Measurements from ENCODE around the gene CCND3. TPM values are rescaled to one million over a fixed set of nuclear protein-coding genes. Genes with fewer than 3 reads are reported as not detected.
A peak's percentile ranks its signal among the peaks of the same experiment; 100 is the strongest.

Gene CCND3
- 100 to 1,000 TPM; 297 to 332 TPM for total RNA-seq

DNA sequence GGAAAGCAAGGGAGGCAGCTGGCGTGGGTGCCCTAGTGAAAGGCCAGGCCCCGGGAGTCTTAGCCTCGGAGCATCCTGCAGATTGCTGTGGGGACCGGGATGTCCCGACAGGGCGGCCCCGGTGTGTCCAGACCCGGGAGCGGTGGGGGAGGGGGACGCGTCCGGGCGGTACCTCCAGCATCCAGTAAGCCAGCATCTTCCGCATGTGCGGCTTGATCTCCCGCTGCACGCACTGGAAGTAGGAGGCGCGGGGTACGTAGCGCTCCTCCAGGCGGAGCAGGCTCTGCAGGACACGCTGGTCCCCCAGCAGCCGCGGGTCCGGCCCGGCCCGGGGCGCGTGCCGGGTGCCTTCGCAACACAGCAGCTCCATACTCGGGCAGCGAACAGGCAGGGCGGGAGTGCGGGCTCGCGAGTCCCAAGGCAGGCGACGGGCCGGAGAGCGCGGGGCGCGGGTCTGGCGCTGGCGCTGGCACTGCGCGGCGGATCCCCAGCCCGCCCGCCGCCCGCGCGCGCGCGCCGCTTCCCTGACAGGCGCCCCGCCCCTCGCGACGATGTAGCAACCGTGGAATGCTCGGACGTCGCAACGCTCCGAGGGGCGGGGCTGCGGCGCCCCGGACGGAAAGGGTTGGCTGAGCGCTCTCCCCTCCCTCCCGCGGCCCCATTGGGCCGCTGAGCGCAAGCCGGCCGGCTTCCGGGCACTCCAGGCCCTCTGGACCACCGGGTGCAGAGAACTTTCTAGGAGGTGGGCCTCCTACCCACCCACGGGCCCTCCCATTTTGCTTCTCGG is at the start of gene CCND3:
TSS of gene CCND3 (minus strand) at position 529 of the 787 bp plus-strand sequence. CDS start at position 370, 159 bp downstream.
- peaks cover 25% of the 10 kb centered on the region for H3K4me1 Mint-ChIP-seq
- H3K27me3 Mint-ChIP-seq, result no peaks in the 10 kb centered on the region
- ATAC-seq (replicated peaks), result peak; percentile 87
- peaks cover 54% of the 10 kb centered on the region for H3K36me3 Mint-ChIP-seq (ENCODE audit: low read depth)
- peak within 1 kb of the TSS; percentile 94 for H3K4me3 Mint-ChIP-seq
- H3K9me3 Mint-ChIP-seq, result no peaks in the 10 kb centered on the region
- H3K27ac Mint-ChIP-seq, result peak within 1 kb of the TSS; percentile 94

DNA sequence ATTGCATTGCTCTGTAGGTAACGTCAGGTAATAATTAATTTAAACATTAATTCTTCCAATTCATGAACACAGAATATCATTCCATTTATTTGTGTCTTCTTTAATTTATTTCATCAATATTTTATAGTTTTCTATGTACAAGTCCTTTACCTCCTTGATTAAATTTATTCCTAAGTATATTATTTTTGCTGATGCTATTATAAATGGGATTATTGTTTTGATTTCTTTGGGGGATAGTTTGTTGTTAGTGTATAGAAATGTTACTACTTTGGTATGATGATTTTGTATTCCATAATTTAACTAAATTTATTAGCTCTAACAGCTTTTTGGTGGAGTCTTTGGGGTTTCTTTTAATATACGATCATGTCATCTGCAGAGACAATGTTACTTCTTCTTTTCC is 44.7 kb upstream of the CCND3 start:
- no peak for ATAC-seq (replicated peaks)
- H3K27ac Mint-ChIP-seq, result no peak overlapping the region
- peaks cover 24% of the 10 kb centered on the region for H3K4me1 Mint-ChIP-seq
- H3K27me3 Mint-ChIP-seq, result no peaks in the 10 kb centered on the region
- H3K9me3 Mint-ChIP-seq, result no peaks in the 10 kb centered on the region
- H3K4me3 Mint-ChIP-seq, result peak overlapping the region; percentile 1
- H3K36me3 Mint-ChIP-seq (ENCODE audit: low read depth), result peaks cover 17% of the 10 kb centered on the region

DNA sequence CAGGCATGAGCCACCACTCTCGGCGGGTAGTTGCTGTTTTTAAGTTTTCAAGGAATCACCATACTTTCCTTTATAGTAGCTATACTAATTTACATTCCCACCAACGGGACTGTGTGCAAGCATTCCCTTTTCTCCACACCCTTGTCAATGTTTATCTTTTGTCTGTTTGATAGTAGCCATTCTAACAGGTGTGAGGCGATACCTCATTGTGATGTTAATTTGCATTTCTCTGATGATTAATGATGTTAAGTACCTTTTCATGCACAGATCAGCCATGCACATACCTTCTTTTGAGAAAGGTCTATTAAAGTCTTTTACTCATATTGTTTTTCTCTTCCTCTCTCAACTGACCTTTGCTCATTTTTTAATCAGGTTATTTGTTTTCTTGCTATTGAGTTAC is 43.0 kb upstream of the CCND3 start:
- Mint-ChIP-seq H3K27me3 (no peaks in the 10 kb centered on the region), H3K9me3 (no peaks in the 10 kb centered on the region), H3K4me1 (peaks cover 22% of the 10 kb centered on the region), H3K27ac (peak overlapping the region; percentile 7), H3K36me3 (ENCODE audit: low read depth) (peaks cover 16% of the 10 kb centered on the region), H3K4me3 (peak overlapping the region; percentile 10)
- peak; percentile 42 for ATAC-seq (replicated peaks)

DNA sequence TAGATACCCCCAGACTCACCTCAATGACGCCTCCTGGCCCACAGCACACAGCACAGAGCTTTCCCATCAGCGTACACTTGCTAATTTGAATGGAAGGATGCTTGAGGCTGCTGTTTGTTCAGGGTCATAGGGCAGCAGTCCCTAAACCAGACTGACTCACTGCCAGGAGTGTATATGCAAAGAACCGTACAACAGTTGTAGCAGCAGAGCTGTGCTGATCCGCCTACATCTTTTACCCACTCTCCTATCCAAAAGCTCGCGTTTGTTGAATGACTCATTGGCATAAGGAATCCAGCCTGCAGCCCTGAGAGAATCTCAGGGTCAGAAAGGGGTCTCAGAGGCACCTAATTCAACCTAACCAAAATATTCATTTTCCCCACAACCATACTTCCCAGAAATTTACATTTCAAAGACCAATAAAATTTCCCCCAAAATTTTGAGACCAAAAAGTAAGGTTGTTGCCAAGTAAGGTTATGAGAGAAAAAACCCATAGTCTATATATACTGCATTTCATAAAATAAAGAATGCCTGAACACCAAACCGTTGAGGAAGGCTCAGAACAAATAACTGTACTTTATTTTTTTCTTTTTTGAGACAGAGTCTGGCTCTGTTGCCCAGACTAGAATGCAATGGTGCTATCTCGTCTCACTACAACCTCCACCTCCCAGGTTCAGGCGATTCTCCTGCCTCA is 35.3 kb upstream of the CCND3 start:
- Mint-ChIP-seq H3K4me3 (peak overlapping the region; percentile 84), H3K9me3 (no peaks in the 10 kb centered on the region), H3K36me3 (ENCODE audit: low read depth) (peaks cover 27% of the 10 kb centered on the region), H3K4me1 (peaks cover 35% of the 10 kb centered on the region), H3K27me3 (no peaks in the 10 kb centered on the region), H3K27ac (peak overlapping the region; percentile 90)
- ATAC-seq (replicated peaks), result peak; percentile 99

DNA sequence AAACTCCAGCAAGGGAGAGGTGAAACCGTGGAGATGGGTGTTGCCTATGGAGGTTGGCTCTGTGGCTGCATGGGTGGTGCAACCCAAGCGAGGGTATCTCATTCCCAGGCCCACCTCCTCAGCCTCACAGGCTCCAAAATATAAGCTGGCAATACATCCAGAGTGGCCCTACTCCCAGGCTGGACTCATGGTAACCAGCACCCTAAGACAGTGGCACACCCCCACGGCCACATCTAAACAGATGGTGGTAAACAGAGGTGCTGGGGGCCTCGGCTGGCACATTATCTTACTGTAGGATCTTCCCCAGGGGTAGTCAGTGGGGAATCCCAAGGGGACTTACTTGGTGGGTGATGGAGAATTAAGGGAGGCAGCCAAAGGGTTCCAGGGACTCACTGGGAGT is 33.7 kb upstream of the CCND3 start:
- peaks cover 38% of the 10 kb centered on the region for H3K4me1 Mint-ChIP-seq
- no peaks in the 10 kb centered on the region for H3K9me3 Mint-ChIP-seq
- peaks cover 30% of the 10 kb centered on the region for H3K36me3 Mint-ChIP-seq (ENCODE audit: low read depth)
- no peak for ATAC-seq (replicated peaks)
- H3K4me3 Mint-ChIP-seq, result peak overlapping the region; percentile 84
- no peaks in the 10 kb centered on the region for H3K27me3 Mint-ChIP-seq
- H3K27ac Mint-ChIP-seq, result peak overlapping the region; percentile 90

DNA sequence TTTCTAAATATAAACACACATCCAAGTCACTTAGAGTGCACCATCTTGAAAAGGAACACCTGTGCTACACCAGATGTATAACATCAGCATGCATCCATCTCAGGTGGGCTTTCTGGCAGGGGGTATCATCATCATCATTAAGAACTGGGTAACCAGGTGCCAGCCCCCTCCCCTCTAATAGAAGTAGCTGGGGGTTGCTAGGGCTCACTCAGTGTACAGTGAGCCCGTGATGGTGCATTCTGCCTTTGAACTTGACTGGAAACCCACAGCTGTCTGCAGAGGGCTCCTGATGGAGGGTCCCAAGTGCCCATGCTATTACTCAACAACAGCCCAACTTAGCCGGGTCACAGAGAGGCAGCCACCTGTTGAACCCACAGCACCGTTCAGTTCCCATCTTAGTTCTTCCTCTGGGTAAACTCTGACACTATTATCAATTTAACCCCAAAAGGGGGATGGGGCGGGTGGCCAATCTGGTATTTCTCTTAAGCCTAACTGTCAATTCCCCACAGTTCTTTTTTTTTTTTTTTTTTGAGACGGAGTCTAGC is 32.7 kb upstream of the CCND3 start:
- H3K27ac Mint-ChIP-seq, result no peak overlapping the region
- no peaks in the 10 kb centered on the region for H3K27me3 Mint-ChIP-seq
- no peak for ATAC-seq (replicated peaks)
- H3K36me3 Mint-ChIP-seq (ENCODE audit: low read depth), result peaks cover 31% of the 10 kb centered on the region
- peak overlapping the region; percentile 17 for H3K4me3 Mint-ChIP-seq
- H3K4me1 Mint-ChIP-seq, result peaks cover 39% of the 10 kb centered on the region
- H3K9me3 Mint-ChIP-seq, result no peaks in the 10 kb centered on the region

DNA sequence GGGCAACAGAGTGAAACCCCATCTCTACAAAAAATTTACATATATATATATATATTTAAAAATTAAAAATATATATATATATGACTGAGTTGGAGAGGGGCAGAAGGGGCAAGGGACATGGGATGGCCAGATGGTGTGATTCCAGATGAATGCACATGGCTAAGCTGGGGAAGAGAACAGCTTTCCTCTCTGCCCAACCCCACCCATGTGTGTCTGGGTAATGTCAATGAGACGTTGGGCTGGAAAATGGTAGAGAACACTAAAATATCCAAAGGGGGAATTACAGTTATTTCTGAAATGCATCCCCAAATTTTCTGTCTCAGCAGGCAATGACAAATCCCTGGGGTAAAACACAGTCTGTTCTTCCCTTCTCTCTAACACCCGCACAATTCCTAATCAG is 31.2 kb upstream of the CCND3 start:
- no peaks in the 10 kb centered on the region for H3K9me3 Mint-ChIP-seq
- no peak for ATAC-seq (replicated peaks)
- H3K36me3 Mint-ChIP-seq (ENCODE audit: low read depth), result peaks cover 31% of the 10 kb centered on the region
- H3K4me3 Mint-ChIP-seq, result peak overlapping the region; percentile 21
- no peak overlapping the region for H3K27ac Mint-ChIP-seq
- H3K4me1 Mint-ChIP-seq, result peaks cover 42% of the 10 kb centered on the region
- no peaks in the 10 kb centered on the region for H3K27me3 Mint-ChIP-seq

DNA sequence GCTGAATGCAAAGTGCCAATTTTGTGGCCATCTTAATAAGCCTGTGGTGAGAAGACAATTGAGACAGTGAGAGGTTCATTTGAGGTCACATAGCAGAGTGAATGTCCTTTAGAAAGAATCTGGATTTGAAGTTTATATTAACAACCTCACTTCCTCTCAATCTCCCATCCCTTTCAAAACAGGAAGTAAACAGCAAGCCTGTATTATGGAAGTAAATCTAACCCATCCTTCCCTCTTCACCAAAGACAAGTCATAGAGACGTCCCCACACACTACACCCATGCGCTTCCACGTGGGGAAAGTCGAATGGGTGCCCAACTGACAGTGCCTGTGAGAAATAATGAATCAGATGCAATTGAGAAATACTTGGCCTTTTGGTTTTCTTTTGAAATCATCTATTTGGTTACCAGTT is 28.8 kb upstream of the CCND3 start:
- H3K36me3 Mint-ChIP-seq (ENCODE audit: low read depth), result peaks cover 14% of the 10 kb centered on the region
- no peaks in the 10 kb centered on the region for H3K27me3 Mint-ChIP-seq
- no peaks in the 10 kb centered on the region for H3K9me3 Mint-ChIP-seq
- peak overlapping the region; percentile 88 for H3K27ac Mint-ChIP-seq
- ATAC-seq (replicated peaks), result peak; percentile 94
- H3K4me1 Mint-ChIP-seq, result peaks cover 34% of the 10 kb centered on the region
- H3K4me3 Mint-ChIP-seq, result peak overlapping the region; percentile 77

DNA sequence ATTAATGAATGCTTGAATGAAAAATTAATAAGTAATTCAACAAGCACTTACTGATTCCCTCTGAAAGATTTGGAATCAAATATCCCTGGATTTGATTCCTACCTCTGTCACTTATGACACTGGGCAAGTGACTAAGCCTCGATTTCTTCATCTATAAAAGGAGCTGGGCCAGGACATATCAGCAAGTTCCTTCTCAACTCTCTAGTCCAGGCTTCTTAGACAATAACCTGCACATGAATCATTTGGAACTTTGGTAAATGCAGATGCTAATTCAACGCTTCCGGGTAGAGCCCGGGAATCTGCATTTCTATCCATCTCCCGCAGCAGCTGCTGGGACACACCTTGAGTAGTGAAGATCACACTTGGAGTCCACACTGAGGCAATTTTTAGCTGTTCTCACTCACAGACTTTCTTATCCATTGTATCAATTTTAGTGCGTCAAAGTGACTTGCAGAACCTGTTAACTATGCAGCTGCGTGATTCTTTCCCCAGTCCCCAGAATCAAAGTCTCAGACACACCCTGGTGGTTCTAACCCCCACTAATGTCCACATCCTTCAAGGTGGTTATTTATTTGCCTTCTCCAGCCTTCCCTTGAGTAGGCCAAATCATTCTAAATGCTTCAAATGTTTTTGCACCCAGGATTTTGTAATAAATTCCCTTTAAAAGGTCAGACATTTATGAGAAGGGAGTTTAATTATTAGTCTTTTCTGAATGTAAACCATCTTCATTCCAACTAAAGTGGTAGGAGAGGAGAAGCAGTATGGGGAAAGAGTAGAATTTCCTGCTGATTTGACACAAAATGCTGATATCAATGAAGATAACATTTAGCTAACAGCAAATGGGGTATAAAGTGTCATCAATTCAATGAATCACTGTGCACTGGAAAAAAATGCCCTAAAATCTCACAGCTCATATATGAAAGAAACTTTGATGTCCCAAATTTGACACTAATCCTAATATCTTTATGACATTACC is 26.0 kb upstream of the CCND3 start:
- Mint-ChIP-seq H3K36me3 (ENCODE audit: low read depth) (peaks cover 16% of the 10 kb centered on the region), H3K27me3 (no peaks in the 10 kb centered on the region), H3K27ac (peak overlapping the region; percentile 55), H3K4me1 (peaks cover 42% of the 10 kb centered on the region), H3K4me3 (peak overlapping the region; percentile 36), H3K9me3 (no peaks in the 10 kb centered on the region)
- ATAC-seq (replicated peaks), result no peak

DNA sequence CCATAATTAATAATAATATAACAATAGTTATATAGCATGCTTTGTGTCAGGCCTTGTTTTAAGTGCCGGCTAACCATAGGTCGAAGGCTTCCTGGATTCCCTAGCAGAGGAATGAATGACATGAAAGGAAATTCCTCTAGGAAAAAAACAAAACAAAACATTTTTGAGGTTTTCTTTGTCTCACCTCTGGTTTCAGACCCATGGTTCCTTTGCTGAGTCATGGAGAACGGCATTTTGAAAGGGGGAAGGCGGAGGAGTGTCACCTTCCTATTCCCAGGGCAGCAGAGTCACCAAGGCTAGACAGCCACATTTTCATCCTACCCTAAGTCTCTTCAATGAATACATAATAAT is 25.3 kb upstream of the CCND3 start:
- Mint-ChIP-seq H3K9me3 (no peaks in the 10 kb centered on the region), H3K4me1 (peaks cover 38% of the 10 kb centered on the region), H3K27ac (peak overlapping the region; percentile 55), H3K27me3 (no peaks in the 10 kb centered on the region), H3K36me3 (ENCODE audit: low read depth) (peaks cover 17% of the 10 kb centered on the region), H3K4me3 (peak overlapping the region; percentile 36)
- peak; percentile 32 for ATAC-seq (replicated peaks)

DNA sequence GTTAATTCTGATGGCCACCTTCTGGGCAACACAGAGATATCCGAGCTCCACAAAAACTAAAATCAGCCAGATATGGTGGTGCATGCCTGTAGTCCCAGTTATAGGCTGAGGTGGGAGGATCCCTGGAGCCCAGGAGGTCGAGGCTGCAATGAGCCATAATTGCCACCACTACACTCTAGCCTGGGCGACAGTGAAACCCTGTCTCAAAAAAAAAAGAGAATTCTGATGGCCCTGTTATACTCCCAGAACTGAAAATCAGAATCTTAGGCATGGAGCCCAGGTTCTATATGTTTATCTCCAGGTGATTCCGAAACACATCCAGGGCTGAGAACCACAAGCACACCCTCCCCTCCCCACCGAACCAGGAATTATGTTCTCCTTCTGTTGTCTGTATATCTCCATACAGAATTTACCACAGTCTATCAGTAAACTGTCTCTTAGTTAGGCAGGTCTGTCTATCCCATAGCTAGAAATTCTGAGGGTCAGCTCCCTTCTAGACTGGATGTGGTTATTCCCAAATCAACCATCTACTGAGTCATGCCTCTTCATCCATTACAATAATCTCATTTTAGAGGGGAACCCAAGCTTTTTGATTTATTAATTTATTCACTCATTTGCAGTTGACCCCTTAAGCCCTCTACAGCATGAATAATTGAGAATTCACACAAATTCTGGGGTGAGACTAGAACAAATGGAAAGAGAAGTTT is 24.8 kb upstream of the CCND3 start:
- Mint-ChIP-seq H3K4me3 (peak overlapping the region; percentile 36), H3K27me3 (no peaks in the 10 kb centered on the region), H3K4me1 (peaks cover 44% of the 10 kb centered on the region), H3K9me3 (no peaks in the 10 kb centered on the region), H3K36me3 (ENCODE audit: low read depth) (peaks cover 23% of the 10 kb centered on the region), H3K27ac (peak overlapping the region; percentile 67)
- ATAC-seq (replicated peaks), result no peak

DNA sequence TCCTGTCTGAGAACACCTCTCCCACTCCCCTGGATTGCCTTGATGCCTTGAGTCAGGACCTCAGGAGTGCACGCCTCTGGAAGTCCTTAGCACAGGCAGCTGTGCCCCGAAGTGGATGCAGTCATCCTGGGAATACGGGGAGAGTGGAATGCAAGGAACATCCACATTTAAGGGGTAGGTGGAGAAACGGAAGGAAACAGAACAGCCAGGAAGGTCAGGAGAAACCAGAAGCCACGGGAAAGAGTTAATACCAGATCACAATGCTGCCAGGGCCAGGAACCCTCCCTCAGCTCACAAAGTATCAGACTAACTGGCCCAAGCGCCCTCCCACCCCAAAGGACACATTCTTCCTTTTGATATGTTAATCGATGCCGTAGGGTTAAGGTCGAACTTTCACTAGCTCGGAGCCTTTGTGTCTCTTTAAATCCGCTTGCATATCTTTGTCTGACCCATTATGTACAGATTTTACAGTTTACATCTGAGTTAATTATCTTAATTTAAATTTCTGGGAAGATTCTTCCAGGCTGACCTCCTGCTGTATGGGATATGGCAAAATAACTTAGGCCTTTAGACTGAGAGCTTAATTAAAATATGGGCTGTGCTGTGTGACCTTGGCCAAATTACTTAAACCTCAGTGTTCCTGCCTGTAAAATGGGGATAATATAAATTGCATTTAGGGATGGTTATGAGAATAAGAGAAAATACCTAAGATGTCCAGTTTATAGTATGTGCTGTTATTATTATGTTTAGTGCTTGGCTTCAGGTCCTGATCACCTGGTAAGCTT is 24.0 kb upstream of the CCND3 start:
- H3K9me3 Mint-ChIP-seq, result no peaks in the 10 kb centered on the region
- H3K4me1 Mint-ChIP-seq, result peaks cover 44% of the 10 kb centered on the region
- no peak overlapping the region for H3K4me3 Mint-ChIP-seq
- H3K27me3 Mint-ChIP-seq, result no peaks in the 10 kb centered on the region
- H3K36me3 Mint-ChIP-seq (ENCODE audit: low read depth), result peaks cover 18% of the 10 kb centered on the region
- peak overlapping the region; percentile 67 for H3K27ac Mint-ChIP-seq
- ATAC-seq (replicated peaks), result no peak
